Prostate gland (tissue), 2 donors: ENCODE results near the gene TRIM7. TPM values are rescaled to one million over a fixed set of nuclear protein-coding genes. Genes with fewer than 3 reads are reported as not detected.

Experiments
- DNase-seq: peaks from one replicate; pipeline ENCODE4 v3.0.0-alpha.2; 2019; ENCODE audit warnings: low spot score
- H3K27ac ChIP-seq, 2 donors: fragments of 200-600 bp; sonication (generic); 2 replicates each; pipeline ENCODE4 v1.5.1; 2017 to 2019
- H3K27me3 ChIP-seq: fragments of 200-600 bp; sonication (generic); replicated peaks from 2 replicates; pipeline ENCODE4 v1.5.1; 2019; ENCODE audit not compliant: insufficient read depth
- H3K36me3 ChIP-seq, 2 donors: fragments of 200-600 bp; sonication (generic); 1 replicate in 1 of 2; 2 replicates in 1 of 2; pipeline versions ENCODE4 v1.5.1 to v1.8.1; 2017 to 2019
- H3K4me1 ChIP-seq: fragments of 200-600 bp; sonication (generic); replicated peaks from 2 replicates; pipeline ENCODE4 v1.5.1; 2019
- H3K4me3 ChIP-seq, 2 donors: fragments of 200-600 bp; sonication (generic); 2 replicates each; pipeline ENCODE4 v1.5.1; 2017 to 2019
- H3K9me3 ChIP-seq: fragments of 200-600 bp; sonication (generic); 2 replicates; pipeline ENCODE4 v1.5.1; 2017
- CTCF ChIP-seq, 4 experiments: fragments of 200-600 bp in 2 of 4; fragments of 450-650 bp in 2 of 4; sonication (generic) in 2 of 4; IDR thresholded peaks; 1 replicate in 3 of 4; 2 replicates in 1 of 4; pipeline ENCODE4 v1.5.1; 2016 to 2019; ENCODE audit warnings: antibody characterized with exemption in 4 of 4, mild to moderate bottlenecking in 2 of 4, moderate library complexity in 2 of 4
- POLR2A ChIP-seq: fragments of 450-650 bp; IDR thresholded peaks from one replicate; pipeline ENCODE4 v1.6.1; 2016; ENCODE audit warnings: antibody characterized with exemption, mild to moderate bottlenecking
- POLR2AphosphoS5 ChIP-seq: sonication (generic); formaldehyde crosslinking; IDR thresholded peaks from one replicate; pipeline ENCODE4 v1.6.1; 2017; ENCODE audit warnings: antibody characterized with exemption
- WGBS: methylation state at CpG from one replicate; pipeline ENCODE4 v1.1.5; 2018; 5-methylcytosine and 5-hydroxymethylcytosine counted together
- intact Hi-C: fragments of 100-400 bp; cut with DNase I; formaldehyde crosslinking; loops from one replicate; pipeline ENCODE4 v1.14.2; 2022
- total RNA-seq, 2 donors: library from RNA; depleted of rRNA; stranded (reverse); fragments of >200 nt; gene quantifications; one replicate each; pipeline ENCODE4 v1.1.0, GENCODE V29; 2016

TRIM7 gene
- total RNA-seq, 2 donors from 2014 or later, result 4.5 to 6.4 TPM

- Histone ChIP-seq H3K27me3 (no peaks in the 10 kb centered on the region), H3K4me3 (no peak overlapping the region), H3K36me3 (peaks cover 25 to 45% of the 10 kb centered on the region in 2 donors), H3K4me1 (peaks cover 8% of the 10 kb centered on the region), H3K27ac (no peak overlapping the region), H3K9me3 (no peaks in the 10 kb centered on the region)
- 85% methylated on average over 9 of the region's 9 CpGs for WGBS
- no peak for DNase-seq
- intact Hi-C loops, result no loop called here
- TF ChIP-seq POLR2A (no peak), POLR2AphosphoS5 (no peak), CTCF (IDR thresholded peaks at IDR 0.05) (no peak)
Observed at GRCh38 chr5:181239062-181239663, 34.2 kb upstream of the TRIM7 start.

GRCh38 chr5:181237729-181238385 lies 32.9 kb upstream of the TRIM7 start:
- DNase-seq, result no peak
- H3K9me3 ChIP-seq, result no peaks in the 10 kb centered on the region
- peaks cover 8% of the 10 kb centered on the region for H3K4me1 ChIP-seq
- WGBS, result 91% methylated on average over 5 of the region's 5 CpGs
- intact Hi-C loops, result no loop called here
- no peak overlapping the region for H3K4me3 ChIP-seq
- TF ChIP-seq CTCF (IDR thresholded peaks at IDR 0.05) (no peak), POLR2AphosphoS5 (no peak)
- no peak overlapping the region for H3K27ac ChIP-seq
- no peaks in the 10 kb centered on the region for H3K27me3 ChIP-seq
- H3K36me3 ChIP-seq, result peaks cover 25 to 47% of the 10 kb centered on the region in 2 donors

- Histone ChIP-seq H3K9me3 (no peaks in the 10 kb centered on the region), H3K36me3 (peaks cover 25 to 51% of the 10 kb centered on the region in 2 donors), H3K27me3 (no peaks in the 10 kb centered on the region), H3K4me1 (peaks cover 7% of the 10 kb centered on the region), H3K4me3 (no peak overlapping the region), H3K27ac (no peak overlapping the region)
- TF ChIP-seq POLR2A, result no peak
- TF ChIP-seq CTCF (IDR thresholded peaks at IDR 0.05), result no peak
- TF ChIP-seq POLR2AphosphoS5, result no peak
- DNase-seq, result no peak
- intact Hi-C loops, result no loop called here
- 81% methylated on average over 10 of the region's 10 CpGs for WGBS
Observed at GRCh38 chr5:181236954-181237641, 32.1 kb upstream of the TRIM7 start.

GRCh38 chr5:181236471-181236870 lies 31.5 kb upstream of the TRIM7 start:
- H3K36me3 ChIP-seq, result peaks cover 25 to 46% of the 10 kb centered on the region in 2 donors
- 77% methylated on average over 6 of the region's 6 CpGs for WGBS
- intact Hi-C loops, result no loop called here

More at GRCh38 chr5:181236471-181236870, 31.5 kb upstream of the TRIM7 start:
- TF ChIP-seq CTCF (IDR thresholded peaks at IDR 0.05) (no peak), POLR2A (no peak), POLR2AphosphoS5 (no peak)
- Histone ChIP-seq H3K4me3 (no peak overlapping the region), H3K4me1 (peaks cover under 1% of the 10 kb centered on the region), H3K27me3 (no peaks in the 10 kb centered on the region), H3K27ac (no peak overlapping the region), H3K9me3 (no peaks in the 10 kb centered on the region)
- DNase-seq, result no peak
